ENCODE measurements around the gene UBAP2. TPM values are rescaled to one million over a fixed set of nuclear protein-coding genes. Genes with fewer than 3 reads are reported as not detected.
"Not testable (repeated sequence)": the region's sequence is repeated elsewhere in the genome, so short reads cannot be mapped to it uniquely, and the experiment has no call there.

The UBAP2 gene
- total RNA-seq, 1 donor from 2014 or later, result 35.2 TPM

GRCh38 chr9:33988219-33988890 is 60.3 kb downstream of the UBAP2 start:
- no peak for DNase-seq (ENCODE audit: extremely low read depth, low read depth, low spot score)

GRCh38 chr9:33976414-33976813 is 72.3 kb downstream of the UBAP2 start:
- DNase-seq (ENCODE audit: extremely low read depth, low read depth, low spot score), result no peak

- DNase-seq (ENCODE audit: extremely low read depth, low read depth, low spot score), result no peak
Measured at GRCh38 chr9:33972698-33973097, 76.0 kb downstream of the UBAP2 start.

- DNase-seq (ENCODE audit: extremely low read depth, low read depth, low spot score), result no peak
Measured at GRCh38 chr9:33964086-33964768, 84.5 kb downstream of the UBAP2 start.

- not testable (repeated sequence) for DNase-seq (ENCODE audit: extremely low read depth, low read depth, low spot score)
Measured at GRCh38 chr9:33962468-33962867, 86.2 kb downstream of the UBAP2 start.

- DNase-seq (ENCODE audit: extremely low read depth, low read depth, low spot score), result no peak
Measured at GRCh38 chr9:33959725-33960124, 89.0 kb downstream of the UBAP2 start.

- DNase-seq (ENCODE audit: extremely low read depth, low read depth, low spot score), result no peak
Measured at GRCh38 chr9:33956544-33956943, 92.1 kb downstream of the UBAP2 start.

- DNase-seq (ENCODE audit: extremely low read depth, low read depth, low spot score), result no peak
Measured at GRCh38 chr9:33952066-33952465, 96.6 kb downstream of the UBAP2 start.

DNA sequence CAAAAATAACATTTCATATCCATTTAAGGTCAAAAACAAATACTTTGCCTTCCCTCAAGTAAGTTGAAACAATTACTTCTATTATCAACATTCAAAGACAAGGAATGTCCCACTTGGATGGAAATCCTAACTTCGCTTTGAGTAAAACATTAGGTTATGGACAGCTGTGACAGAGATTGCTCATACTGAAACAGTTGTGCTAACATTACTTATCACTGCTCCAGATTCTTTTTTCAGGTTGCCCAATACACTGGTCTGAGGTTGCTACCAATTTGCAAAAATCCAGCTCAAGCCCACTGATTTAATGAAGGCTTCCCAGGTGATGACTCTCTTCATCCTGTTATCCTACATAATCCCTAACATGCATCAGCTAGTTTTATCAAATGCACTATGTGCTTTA is 98.3 kb downstream of the UBAP2 start:
- no peak for DNase-seq (ENCODE audit: extremely low read depth, low read depth, low spot score)

DNA sequence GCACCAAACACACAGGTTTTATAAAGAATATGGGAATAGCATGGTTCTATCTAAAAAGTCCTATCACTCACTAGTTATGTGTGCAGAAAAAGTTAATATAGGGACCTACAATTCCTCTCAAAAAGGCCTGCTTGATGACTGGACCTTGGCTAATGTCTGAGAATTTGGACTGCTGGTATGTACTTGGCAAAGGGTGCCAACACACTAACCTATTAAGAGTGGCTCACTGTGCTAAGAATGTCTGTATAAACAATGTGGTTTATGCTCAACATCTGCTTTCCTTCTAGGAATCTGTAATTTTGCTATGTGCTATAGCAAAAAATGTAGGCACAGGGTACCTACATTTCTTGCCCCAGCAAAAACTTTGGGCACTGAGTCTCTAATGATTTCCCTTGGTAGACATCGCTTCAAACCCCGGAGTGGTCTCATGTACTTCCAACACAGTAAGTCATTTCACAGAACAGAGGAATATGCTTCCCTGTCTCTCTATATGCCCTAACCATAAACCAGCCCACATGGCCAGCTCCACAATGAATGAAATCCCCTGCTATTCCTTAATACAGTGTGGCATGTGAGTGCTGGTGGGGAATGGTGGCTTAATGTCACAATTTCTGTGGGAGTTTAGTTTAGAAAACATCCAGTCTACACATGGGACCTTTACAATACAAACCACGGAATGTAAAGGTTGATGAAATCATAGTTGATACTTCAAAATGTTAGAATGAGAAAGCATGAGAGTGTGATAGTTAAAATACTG is 101.7 kb downstream of the UBAP2 start:
- no peak for DNase-seq (ENCODE audit: extremely low read depth, low read depth, low spot score)

DNA sequence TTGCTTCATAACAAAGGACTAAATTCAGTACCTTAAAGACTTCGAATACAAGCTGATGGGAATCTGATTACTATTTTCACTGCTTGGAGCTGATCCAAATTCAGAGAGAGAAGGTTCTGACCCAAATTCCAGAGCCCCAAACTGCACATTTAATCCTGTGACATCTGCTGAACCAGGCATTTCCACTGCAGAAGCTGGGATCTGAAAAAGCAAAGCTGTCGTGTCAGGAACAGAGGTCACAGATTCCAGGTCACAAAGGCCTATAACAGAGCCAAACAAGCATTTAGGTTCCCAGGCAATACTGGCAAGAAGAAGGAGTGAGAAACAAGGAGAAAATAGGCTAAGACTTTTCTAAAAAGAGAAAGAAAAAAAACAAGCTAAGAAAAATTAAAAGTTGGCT is 105.3 kb downstream of the UBAP2 start:
- no peak for DNase-seq (ENCODE audit: extremely low read depth, low read depth, low spot score)

DNA sequence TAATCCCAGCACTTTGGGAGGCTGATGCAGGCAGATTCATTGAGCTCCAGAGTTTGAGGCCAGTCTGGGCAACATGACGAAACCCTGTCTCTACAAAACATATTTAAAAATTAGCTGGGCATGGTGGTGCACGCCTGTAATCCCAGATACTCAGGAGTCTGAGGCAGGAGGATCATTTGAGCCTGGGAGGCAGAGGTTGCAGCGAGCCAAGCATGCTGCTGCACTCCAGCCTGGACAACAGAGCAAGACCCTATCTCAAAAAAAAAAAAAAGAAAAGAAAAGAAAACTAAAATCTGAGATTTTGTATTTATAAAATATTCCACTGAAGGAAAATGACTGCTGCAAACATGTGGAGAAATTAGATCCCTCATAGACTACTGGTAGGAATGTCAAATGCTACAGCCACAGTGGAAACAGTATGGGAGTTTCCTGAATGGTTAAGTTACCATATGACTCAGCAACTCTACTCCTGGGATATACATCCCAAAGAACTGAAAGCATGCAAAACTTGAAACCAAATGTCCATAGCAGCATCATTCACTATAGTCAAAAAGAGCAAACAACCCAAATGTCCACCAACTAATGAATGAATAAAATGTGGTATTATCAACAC is 106.1 kb downstream of the UBAP2 start:
- DNase-seq (ENCODE audit: extremely low read depth, low read depth, low spot score), result peak; percentile 27

GRCh38 chr9:33939924-33940874 is 108.5 kb downstream of the UBAP2 start:
- no peak for DNase-seq (ENCODE audit: extremely low read depth, low read depth, low spot score)

- DNase-seq (ENCODE audit: extremely low read depth, low read depth, low spot score), result no peak
Measured at GRCh38 chr9:33934188-33934878, 114.4 kb downstream of the UBAP2 start.

DNA sequence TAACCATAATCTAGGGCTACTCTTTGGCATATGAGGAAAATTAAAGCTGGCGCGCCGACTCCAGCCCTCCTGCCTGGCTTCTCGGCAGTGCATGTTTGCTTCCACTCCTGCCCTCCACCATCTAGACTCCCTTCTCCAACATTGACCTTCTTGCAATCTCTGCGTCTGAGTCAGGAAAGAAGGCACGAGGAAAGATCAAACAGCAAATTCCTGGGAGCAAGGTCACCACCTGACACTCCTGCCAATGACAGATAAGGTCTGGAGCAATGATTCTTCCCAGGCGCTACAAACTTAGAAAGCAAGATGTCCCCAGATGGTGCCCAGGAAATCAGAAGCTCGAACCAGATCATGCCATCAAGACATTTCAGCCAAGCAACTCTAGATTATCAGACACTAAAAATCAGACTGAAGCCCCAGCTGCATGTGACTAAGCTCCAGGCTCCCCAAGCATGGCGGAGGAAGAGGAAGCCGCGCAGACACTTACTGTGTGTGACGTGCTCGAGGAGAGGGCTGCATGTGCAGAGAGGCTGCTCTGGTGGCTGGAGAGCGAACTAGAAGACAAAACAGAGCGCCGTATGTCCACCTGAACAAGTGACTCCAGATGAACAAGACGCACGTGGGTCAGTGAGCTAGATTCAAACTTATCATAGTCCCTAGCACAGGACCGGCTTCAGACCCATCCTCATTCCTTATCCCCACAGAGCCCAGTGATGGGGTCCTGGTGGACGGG is 116.4 kb downstream of the UBAP2 start:
- DNase-seq (ENCODE audit: extremely low read depth, low read depth, low spot score), result no peak

- DNase-seq (ENCODE audit: extremely low read depth, low read depth, low spot score), result no peak
Measured at GRCh38 chr9:33931326-33931725, 117.4 kb downstream of the UBAP2 start.

- DNase-seq (ENCODE audit: extremely low read depth, low read depth, low spot score), result no peak
Measured at GRCh38 chr9:33927694-33928093, 121.0 kb downstream of the UBAP2 start.

DNA sequence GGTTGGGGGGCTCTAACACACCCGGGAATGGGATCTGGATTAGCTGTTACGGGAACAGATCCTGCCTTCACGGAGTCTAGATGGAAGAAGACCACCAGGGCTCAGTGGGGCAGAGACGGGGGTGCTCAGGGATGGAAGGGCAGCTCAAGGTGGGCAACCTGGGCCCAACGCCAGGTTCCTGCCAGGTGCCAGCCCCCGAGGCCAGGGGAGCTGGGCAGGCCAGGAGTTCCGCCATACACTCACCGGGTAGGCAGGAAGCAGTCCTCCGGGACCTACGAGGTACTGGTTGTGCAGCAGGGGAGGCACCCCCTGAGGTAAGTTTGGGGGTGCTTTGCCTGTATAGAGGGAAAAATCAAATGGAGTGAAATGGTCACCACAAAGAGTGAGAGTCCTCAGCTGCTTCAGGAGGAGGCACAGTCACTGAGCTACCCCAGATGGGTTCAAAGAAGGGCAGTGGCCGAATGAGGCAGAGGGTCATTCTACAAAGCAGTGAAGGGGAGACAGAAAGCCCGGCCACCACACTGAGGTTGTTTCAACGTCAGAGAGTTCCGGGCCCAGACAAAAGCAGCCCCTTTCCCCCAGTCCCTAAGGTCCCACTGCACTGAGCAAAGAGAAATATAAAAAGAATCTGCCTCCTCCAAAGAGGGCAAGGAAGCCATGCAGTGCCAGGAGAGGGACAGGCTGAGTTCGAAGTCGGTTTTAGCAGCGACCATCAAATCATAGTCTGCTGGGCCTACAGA is 121.8 kb downstream of the UBAP2 start:
- DNase-seq (ENCODE audit: extremely low read depth, low read depth, low spot score), result no peak

All from glomerular endothelial cell (primary cell).